Fibroblast of villous mesenchyme (primary cell): ENCODE results near the gene AMIGO2. TPM values are rescaled to one million over a fixed set of nuclear protein-coding genes. Genes with fewer than 3 reads are reported as not detected.

Experiments
- DNase-seq: peaks from one replicate; pipeline ENCODE4 v3.0.0-alpha.2; 2010; ENCODE audit warnings: low read depth
- H3K4me3 ChIP-seq: 2 replicates; pipeline ENCODE4 v1.5.1; 2011; ENCODE audit warnings: low read depth, mild to moderate bottlenecking, low read length
- CTCF ChIP-seq: IDR thresholded peaks from 2 replicates; pipeline ENCODE4 v1.5.1; 2012; ENCODE audit warnings: low read depth, mild to moderate bottlenecking, low read length; ENCODE audit not compliant: insufficient read depth
- total RNA-seq: library from RNA; depleted of rRNA; stranded (reverse); fragments of >200 nt; gene quantifications from 2 replicates; pipeline ENCODE4 v1.2.3, GENCODE V29; 2012

AMIGO2 gene
- total RNA-seq, 1 donor = 62.2 TPM

DNA sequence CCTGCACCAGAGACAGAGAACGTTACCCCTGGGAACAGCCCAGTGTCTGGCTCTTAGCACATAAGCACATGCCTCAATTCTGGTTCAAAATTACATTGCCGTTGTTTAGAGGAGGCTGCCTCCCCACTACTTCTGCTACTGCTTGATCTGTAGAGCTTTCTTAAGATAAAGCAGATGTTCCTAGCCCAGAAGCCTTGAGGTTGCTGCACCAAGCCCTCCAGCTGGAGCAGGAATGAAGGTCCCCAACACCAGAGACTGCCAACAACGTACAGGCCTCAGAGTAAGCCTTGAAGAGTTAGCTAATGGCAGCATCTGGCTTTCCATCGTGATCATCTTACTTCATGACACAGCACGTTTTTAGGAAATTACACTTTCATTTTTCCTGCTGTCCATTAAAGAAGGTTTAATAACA lies 34.7 kb upstream of the AMIGO2 start:
- TF ChIP-seq CTCF = no peak
- H3K4me3 ChIP-seq = no peak overlapping the region
- peak; percentile 37 for DNase-seq

DNA sequence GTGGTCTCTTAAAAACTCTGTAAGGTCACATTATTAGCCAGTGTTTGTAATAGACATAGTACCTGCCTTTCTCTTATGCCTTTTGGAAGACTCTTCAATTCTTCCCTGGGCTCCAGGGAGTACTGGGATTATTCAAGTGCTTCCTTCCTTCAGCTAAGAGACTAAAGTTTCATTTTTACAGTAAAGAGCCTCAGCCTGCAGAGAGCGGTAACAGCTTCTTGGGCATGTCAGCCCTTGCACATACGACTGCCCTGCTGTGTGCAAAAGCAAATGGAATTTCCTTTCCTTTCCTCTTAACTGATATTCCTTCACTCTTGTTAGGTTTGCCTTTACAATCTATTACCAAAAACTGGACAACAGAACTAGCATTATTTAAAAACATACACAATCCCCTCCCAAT lies 32.9 kb upstream of the AMIGO2 start:
- TF ChIP-seq CTCF = no peak
- no peak overlapping the region for H3K4me3 ChIP-seq
- DNase-seq = no peak

DNA sequence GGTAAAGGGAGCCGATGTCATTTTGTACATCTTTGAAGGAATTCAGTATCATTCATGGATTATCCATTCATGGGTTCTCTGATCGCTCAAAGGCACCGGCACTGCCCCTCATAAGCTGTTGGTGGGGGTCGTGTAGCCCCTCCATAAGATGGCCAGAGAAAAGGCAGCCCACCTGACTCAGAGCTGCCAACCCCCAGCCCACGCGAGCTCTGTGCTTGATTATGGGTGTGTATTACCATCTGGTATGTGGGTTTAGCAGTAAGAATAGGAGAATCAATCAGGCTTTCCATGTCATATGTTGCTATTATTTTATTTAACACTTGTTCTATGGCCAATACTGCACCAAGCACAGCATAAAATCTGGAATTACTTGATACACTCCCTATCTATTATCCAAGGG lies 32.1 kb upstream of the AMIGO2 start:
- no peak for TF ChIP-seq CTCF
- H3K4me3 ChIP-seq = no peak overlapping the region
- DNase-seq = no peak

DNA sequence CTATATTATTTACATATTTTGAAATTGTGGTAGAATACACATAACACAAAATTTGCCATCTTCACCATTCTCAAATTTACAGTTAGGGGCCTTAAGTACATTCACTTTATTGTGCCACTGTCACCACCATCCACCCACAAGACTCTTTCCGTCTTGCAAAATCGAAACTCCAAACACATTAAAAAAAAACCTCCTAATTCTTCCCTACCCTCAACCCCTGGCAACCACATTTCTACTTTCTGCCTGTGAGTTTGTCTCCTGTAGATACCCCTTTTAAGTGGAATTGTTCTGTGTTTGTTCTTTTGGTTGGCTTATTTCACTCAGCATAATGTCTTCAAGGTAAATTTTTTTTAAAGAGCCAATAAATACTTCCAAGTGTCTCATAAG lies 31.6 kb upstream of the AMIGO2 start:
- TF ChIP-seq CTCF = no peak
- no peak overlapping the region for H3K4me3 ChIP-seq
- no peak for DNase-seq

DNA sequence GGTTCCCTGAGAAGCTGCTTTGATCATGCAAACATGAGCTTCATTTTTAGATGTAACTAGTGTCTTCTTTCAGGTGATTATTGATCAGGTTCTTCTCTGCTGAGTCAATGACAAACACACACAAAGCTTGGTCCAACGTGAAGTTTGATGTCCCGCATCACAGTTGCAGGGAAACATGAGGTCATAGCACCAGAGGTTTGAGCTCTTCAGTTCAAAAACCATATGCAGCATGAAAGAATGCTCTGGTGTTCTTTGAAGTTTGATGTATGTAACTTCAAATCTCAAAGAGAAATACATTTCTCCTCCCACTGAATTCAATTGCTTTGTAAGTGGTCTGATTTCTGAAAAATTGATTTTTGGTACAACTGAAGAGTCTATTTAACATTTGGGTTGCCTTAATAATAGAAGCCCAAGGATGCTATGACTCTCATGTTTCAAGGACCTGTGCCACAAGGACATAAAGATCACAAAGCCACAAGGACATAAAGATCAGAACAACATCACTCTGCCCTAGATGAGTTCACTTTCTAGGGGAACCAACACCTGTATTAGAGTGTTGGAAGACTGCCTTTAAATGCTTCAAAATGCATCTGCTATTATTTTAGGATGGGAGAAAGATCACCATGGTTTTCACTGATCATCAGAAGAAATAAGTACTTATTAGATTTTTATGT lies 31.1 kb upstream of the AMIGO2 start:
- no peak for DNase-seq
- no peak overlapping the region for H3K4me3 ChIP-seq
- TF ChIP-seq CTCF = no peak

DNA sequence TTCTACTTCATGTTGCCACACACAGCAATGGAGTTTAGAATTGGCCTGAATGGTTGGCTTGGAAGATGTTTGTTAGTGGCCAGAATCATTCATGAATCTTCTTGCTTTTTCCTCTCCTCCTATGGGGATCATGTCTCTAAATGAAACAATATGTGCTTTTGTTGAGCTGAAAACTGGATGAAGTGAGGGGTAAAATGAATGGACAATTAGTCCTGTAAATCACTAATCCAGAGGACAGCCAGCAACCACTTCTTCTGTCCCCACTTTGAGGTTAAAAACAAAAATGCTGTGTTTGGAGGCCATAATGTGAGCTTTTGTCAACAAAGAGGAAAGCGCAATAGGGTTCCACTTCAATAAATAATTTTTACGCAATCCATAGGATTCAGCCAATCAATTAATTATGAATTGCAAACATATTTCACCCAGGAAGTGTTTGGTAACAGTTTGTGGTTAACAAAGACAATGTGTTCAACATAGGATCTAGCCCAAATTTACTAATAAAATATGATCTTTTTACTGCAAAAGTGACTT lies 30.3 kb upstream of the AMIGO2 start:
- no peak for DNase-seq
- TF ChIP-seq CTCF = no peak
- H3K4me3 ChIP-seq = no peak overlapping the region

- no peak for TF ChIP-seq CTCF
- no peak overlapping the region for H3K4me3 ChIP-seq
- no peak for DNase-seq
Measured at GRCh38 chr12:47107926-47108325, 28.2 kb upstream of the AMIGO2 start.
